Epithelial cell of esophagus (primary cell): ENCODE measurements around the gene NAV1.

ENCODE experiments used
- DNase-seq: peaks from one replicate; pipeline ENCODE4 v3.0.0; 2010; ENCODE audit warnings: low read depth
- H3K4me3 ChIP-seq: 2 replicates; pipeline ENCODE4 v1.5.1; 2011; ENCODE audit warnings: mild to moderate bottlenecking, low read length, control low read depth
- TF ChIP-seq, protein P1 (sequence below): IDR thresholded peaks from 2 replicates; pipeline ENCODE4 v1.5.1; 2011; ENCODE audit warnings: low read depth, mild to moderate bottlenecking, low read length, control low read depth, inconsistent platforms; ENCODE audit not compliant: insufficient read depth; ENCODE audit errors: missing control alignments

Gene NAV1

DNA sequence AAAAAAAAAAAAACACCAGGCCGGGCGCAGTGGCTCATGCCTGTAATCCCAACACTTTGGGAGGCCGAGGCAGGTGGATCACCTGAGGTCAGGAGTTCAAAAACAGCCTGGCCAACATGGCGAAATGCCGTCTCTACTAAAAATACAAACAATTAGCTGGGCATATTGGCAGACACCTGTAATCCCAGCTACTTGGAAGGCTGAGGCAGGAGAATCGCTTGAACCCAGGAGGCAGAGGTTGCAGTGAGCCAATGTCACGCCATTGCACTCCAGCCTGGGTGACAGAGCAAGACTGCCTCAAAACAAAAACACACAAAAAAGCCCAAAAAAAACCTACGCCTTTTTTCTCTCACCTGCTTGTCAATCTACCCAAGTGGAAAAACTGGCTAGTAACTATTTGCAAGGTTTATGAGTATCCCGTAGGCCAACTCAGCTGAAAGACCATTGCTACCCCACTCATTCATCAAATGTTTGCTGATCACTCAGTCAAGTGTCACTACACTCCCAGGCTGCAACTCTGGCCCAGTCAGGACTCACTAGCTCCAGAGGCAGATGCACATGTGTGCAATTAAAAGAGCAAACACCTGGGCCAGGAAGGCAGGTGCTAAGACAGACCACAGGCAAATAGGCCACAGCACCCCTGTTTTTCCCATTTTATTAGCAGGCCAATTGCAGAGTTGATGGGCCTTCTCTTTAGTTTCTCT lies 34.0 kb upstream of the NAV1 start:
- H3K4me3 ChIP-seq = no peak overlapping the region
- peak; percentile 16 for DNase-seq
- TF ChIP-seq, protein P1, sequence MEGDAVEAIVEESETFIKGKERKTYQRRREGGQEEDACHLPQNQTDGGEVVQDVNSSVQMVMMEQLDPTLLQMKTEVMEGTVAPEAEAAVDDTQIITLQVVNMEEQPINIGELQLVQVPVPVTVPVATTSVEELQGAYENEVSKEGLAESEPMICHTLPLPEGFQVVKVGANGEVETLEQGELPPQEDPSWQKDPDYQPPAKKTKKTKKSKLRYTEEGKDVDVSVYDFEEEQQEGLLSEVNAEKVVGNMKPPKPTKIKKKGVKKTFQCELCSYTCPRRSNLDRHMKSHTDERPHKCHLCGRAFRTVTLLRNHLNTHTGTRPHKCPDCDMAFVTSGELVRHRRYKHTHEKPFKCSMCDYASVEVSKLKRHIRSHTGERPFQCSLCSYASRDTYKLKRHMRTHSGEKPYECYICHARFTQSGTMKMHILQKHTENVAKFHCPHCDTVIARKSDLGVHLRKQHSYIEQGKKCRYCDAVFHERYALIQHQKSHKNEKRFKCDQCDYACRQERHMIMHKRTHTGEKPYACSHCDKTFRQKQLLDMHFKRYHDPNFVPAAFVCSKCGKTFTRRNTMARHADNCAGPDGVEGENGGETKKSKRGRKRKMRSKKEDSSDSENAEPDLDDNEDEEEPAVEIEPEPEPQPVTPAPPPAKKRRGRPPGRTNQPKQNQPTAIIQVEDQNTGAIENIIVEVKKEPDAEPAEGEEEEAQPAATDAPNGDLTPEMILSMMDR = no peak

DNA sequence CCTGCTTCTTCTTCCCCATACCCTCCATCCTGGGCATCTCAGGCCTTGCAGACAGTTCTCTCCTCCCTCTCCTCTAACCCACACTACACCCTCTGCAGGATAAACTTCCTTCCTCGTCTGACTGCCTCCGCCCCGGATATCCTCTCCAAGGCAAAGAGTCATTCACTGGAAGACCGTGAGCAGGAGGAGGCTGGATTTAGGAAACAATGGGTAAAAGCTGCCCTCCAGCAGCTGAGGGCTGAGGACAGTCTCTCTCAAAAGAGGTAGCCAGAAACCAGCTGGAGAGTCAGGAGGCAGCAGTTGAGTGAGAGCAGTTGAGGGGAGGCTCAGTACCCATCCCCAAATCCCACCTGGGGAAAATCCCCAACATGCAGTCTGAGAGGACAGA lies 33.4 kb upstream of the NAV1 start:
- TF ChIP-seq, protein P1 = no peak
- peak; percentile 72 for DNase-seq
- no peak overlapping the region for H3K4me3 ChIP-seq

DNA sequence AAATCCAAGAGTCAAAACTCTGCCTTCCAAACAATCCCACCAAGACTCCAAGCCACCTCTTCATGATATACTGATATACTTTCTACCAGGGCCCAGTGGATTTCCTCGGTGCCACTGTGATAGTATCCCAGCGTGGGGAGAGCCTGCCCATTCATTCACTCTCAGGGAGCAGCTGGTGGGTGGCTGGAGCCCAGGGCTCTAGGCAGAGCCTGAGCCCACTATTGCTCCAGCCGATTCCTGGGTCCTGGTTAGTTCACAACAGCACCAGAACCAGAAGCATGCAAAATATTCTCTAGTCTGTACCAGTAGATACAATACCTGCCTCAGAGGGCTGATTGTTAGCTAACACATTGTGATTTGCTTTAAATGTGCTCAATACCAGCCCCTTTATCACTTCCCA lies 32.8 kb upstream of the NAV1 start:
- H3K4me3 ChIP-seq = peak overlapping the region; percentile 53
- no peak for DNase-seq
- TF ChIP-seq, protein P1 = no peak

DNA sequence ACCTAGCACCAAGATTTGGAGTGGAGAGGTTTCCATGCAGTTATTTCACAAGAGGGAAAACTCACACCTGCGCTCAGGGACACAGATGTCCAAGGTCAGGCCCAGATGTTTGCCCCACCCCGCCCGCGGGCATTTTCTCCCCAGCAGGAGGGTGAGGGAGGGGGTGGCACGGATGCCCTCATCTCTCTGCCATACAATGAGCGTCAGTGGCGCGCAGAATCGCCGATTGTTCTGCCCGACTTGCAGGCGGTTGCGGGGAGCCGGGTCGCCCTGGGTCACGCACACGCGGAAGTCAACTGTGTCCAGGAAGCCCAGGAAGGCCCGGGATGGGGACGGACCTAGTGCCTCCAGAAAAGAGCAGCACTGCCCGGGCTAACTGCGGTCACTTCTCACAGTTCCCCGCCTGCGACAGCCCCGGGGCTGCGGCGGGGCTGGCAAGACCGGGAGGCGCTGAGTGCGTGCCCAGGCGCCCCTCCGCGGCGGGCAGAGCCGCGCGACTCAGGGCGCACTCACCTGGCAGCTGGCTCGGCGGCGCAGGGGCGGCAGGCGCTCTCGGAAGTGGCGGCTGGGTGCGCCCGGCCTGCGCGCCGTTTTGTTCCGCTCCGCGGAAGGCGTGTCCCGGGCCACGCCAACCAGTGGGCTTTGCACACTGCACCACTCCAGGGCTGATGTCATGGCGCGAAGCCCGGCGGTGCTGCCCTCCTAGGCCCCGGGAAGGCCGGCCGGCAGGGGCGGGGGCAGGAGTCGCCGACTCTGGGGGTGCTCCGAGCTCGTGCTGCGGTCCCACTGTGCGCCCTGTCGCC lies 32.2 kb upstream of the NAV1 start, which contains the start of gene CSRP1:
Gene CSRP1 (minus strand): TSS at position 567 of the 803 bp plus-strand sequence. CDS start 10,820 bp downstream, outside the sequence.
- peak; percentile 87 for DNase-seq
- peak within 1 kb of the TSS; percentile 53 for H3K4me3 ChIP-seq

DNA sequence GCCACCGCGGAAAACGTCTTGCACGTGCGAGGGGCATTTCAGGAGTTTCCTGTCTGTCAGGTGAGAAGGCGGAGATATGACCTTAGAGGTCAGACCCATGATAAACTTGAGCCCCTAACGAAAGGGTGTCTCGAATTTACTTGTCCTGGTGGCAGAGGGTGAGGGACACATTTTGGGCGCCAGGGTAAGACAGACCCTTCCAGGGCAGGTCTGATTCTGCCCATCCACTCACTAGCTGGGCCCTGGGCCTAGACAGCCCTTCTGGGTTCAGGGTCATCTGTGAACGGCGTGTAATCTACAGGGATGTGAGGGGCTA lies 31.6 kb upstream of the NAV1 start:
- TF ChIP-seq, protein P1 = no peak
- peak overlapping the region; percentile 31 for H3K4me3 ChIP-seq
- no peak for DNase-seq

More for the DNA sequence above, 32.2 kb upstream of the NAV1 start, which contains the start of gene CSRP1:
- TF ChIP-seq, protein P1 = no peak

DNA sequence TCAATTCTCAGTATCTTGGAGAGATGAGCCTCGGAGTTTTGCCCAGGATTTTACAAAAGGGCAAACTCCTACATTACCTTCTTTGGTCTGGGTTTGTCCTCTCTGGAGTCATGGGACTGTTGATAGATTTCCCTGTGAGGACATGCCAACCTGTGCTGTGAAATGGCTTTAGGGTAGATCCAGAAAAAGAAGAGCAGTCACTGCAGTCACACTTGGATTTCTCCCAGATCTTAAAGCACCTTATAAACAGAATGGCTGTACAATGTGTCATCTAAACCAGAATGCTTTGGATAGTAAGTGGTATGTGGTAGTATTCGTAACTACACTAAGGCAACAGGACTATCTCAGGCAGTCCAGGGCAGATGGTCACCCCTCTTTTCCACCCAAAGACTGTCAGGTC lies 30.1 kb upstream of the NAV1 start:
- peak; percentile 29 for DNase-seq
- TF ChIP-seq, protein P1 = no peak
- no peak overlapping the region for H3K4me3 ChIP-seq
